Activated B cell treated with CpG ODN at 0.5 μM for 24 hours (primary cell): ENCODE data around the gene PEF1. TPM values are rescaled to one million over a fixed set of nuclear protein-coding genes. Genes with fewer than 3 reads are reported as not detected.

Experiments used
- ATAC-seq: fragments of 200-7000 bp; cut with Tn5 transposase; one replicate; pipeline ENCODE4 v1.10.0; 2021; ENCODE audit warnings: low read depth, mild to moderate bottlenecking, moderate library complexity
- CTCF ChIA-PET: fragments of 350-600 bp; sonication (Branson Sonifier 250); formaldehyde crosslinking; loops from one replicate; lab custom pipeline; 2021; ENCODE audit warnings: antibody characterized with exemption; lab: Charles Lee
- POLR2A ChIA-PET: fragments of 350-600 bp; sonication (Branson Sonifier 250); formaldehyde crosslinking; loops from one replicate; lab custom pipeline; 2021; ENCODE audit warnings: antibody characterized with exemption; lab: Charles Lee
- DNase-seq: peaks from one replicate; pipeline ENCODE4 v3.0.0; 2022
- H3K27ac Mint-ChIP-seq: one replicate; pipeline ENCODE4 v1.8.0; 2020; ENCODE audit warnings: mixed read lengths
- H3K27me3 Mint-ChIP-seq: one replicate; pipeline ENCODE4 v1.8.0; 2021; ENCODE audit warnings: mixed read lengths
- H3K36me3 Mint-ChIP-seq: one replicate; pipeline ENCODE4 v1.8.0; 2021; ENCODE audit warnings: low read depth, mixed read lengths
- H3K4me1 Mint-ChIP-seq: one replicate; pipeline ENCODE4 v1.8.0; 2021; ENCODE audit warnings: mixed read lengths
- H3K4me3 Mint-ChIP-seq: one replicate; pipeline ENCODE4 v1.8.0; 2020; ENCODE audit warnings: mild to moderate bottlenecking, mixed read lengths
- H3K9me3 Mint-ChIP-seq: one replicate; pipeline ENCODE4 v1.8.0; 2020; ENCODE audit warnings: mixed read lengths
- CTCF ChIP-seq: fragments of 200-600 bp; IDR thresholded peaks from one replicate; pipeline ENCODE4 v1.8.0; 2022; ENCODE audit warnings: antibody characterized with exemption, mild to moderate bottlenecking
- intact Hi-C: fragments of 100-400 bp; cut with micrococcal nuclease; formaldehyde crosslinking; loops from one replicate; pipeline ENCODE4 v1.15.1; 2024
- total RNA-seq: library from RNA; stranded (reverse); gene quantifications from 2 replicates; pipeline ENCODE4 v1.2.3, GENCODE V29; 2022

The PEF1 gene
- total RNA-seq, 1 donor from 2014 or later: 58.0 TPM

GRCh38 chr1:31627930-31628559 lies 16.6 kb downstream of the PEF1 start:
- Mint-ChIP-seq H3K4me1 (peaks cover 10% of the 10 kb centered on the region), H3K27me3 (no peaks in the 10 kb centered on the region), H3K27ac (no peak overlapping the region), H3K36me3 (peaks cover 76% of the 10 kb centered on the region), H3K4me3 (no peak overlapping the region), H3K9me3 (no peaks in the 10 kb centered on the region)
- DNase-seq (no peak), ATAC-seq (no peak)
- intact Hi-C loops: no loop called here
- ChIA-PET CTCF (no interaction called here), POLR2A (no interaction called here)
- no peak for TF ChIP-seq CTCF

GRCh38 chr1:31627301-31627929 lies 17.3 kb downstream of the PEF1 start:
- CTCF ChIA-PET: no interaction called here
- DNase-seq: no peak
- H3K4me1 Mint-ChIP-seq: peaks cover 10% of the 10 kb centered on the region
- H3K36me3 Mint-ChIP-seq: peaks cover 69% of the 10 kb centered on the region
- no peak for TF ChIP-seq CTCF
- ATAC-seq: no peak
- H3K27me3 Mint-ChIP-seq: no peaks in the 10 kb centered on the region
- no peak overlapping the region for H3K4me3 Mint-ChIP-seq
- no peak overlapping the region for H3K27ac Mint-ChIP-seq
- intact Hi-C loops: no loop called here
- POLR2A ChIA-PET: no interaction called here
- no peaks in the 10 kb centered on the region for H3K9me3 Mint-ChIP-seq

GRCh38 chr1:31626223-31627207 lies 18.2 kb downstream of the PEF1 start:
- intact Hi-C loops: no loop called here
- Mint-ChIP-seq H3K4me1 (peaks cover 10% of the 10 kb centered on the region), H3K9me3 (no peaks in the 10 kb centered on the region), H3K27ac (no peak overlapping the region), H3K36me3 (peaks cover 61% of the 10 kb centered on the region), H3K4me3 (no peak overlapping the region), H3K27me3 (no peaks in the 10 kb centered on the region)
- CTCF ChIA-PET: no interaction called here
- TF ChIP-seq CTCF: no peak
- DNase-seq (no peak), ATAC-seq (no peak)
- POLR2A ChIA-PET: no interaction called here

- Mint-ChIP-seq H3K27ac (no peak overlapping the region), H3K9me3 (no peaks in the 10 kb centered on the region), H3K27me3 (no peaks in the 10 kb centered on the region), H3K4me3 (no peak overlapping the region), H3K4me1 (peaks cover 10% of the 10 kb centered on the region), H3K36me3 (peaks cover 53% of the 10 kb centered on the region)
- ChIA-PET POLR2A (no interaction called here), CTCF (no interaction called here)
- no peak for DNase-seq
- TF ChIP-seq CTCF: no peak
- intact Hi-C loops: no loop called here
- no peak for ATAC-seq
Observed at GRCh38 chr1:31625561-31626222, 19.0 kb downstream of the PEF1 start.
